HepG2 (cell line): ENCODE results near the gene ANKRD55. TPM values are rescaled to one million over a fixed set of nuclear protein-coding genes. Genes with fewer than 3 reads are reported as not detected.
"Not testable (repeated sequence)": the region's sequence is repeated elsewhere in the genome, so short reads cannot be mapped to it uniquely, and the experiment has no call there.

Source experiments
- ATAC-seq: fragments of 200-7000 bp; cut with Tn5 transposase; 3 replicates; pipeline ENCODE4 v1.9.1; 2020; ENCODE audit warnings: mild to moderate bottlenecking, moderate library complexity
- BruUV-seq: library from RNA; stranded (reverse); fragments of 400-500 nt; replicated peaks from 2 replicates; lab custom pipeline; 2021; lab: Mats Ljungman, UMichigan
- CTCF ChIA-PET: fragments of 300-600 bp; formaldehyde crosslinking; extraction: SDS; loops from one replicate; lab custom pipeline; 2021; ENCODE audit warnings: low total read pairs, inconsistent platforms, low intra/inter-chr PET ratio; lab: Yijun Ruan, JAX
- POLR2A ChIA-PET: fragments of 350-600 bp; sonication (Branson Sonifier 250); formaldehyde crosslinking; loops from one replicate; lab custom pipeline; 2020; ENCODE audit warnings: antibody characterized with exemption, inconsistent platforms; lab: Yijun Ruan, JAX
- DNase-seq: peaks from one replicate; pipeline ENCODE4 v3.0.0-alpha.2; 2015; ENCODE audit warnings: low spot score
- FAIRE-seq: peaks from 3 replicates; lab custom pipeline; 2011; peaks lifted over from hg19 to GRCh38; lab: Jason Lieb, UNC
- H2AFZ ChIP-seq: one replicate; pipeline ENCODE4 v1.6.1; 2011; ENCODE audit warnings: low read length, inconsistent platforms
- H3K27ac ChIP-seq: fragments of 300-600 bp; 3 replicates; pipeline ENCODE4 v1.8.0; 2011; ENCODE audit warnings: mixed run types, mild to moderate bottlenecking, mixed read lengths, low read length, inconsistent platforms; ENCODE audit not compliant: insufficient read depth; ENCODE audit errors: extremely low read length
- H3K27me3 ChIP-seq, 2 experiments: fragments of 200-600 bp in 1 of 2; 2 replicates in 1 of 2; 3 replicates in 1 of 2; pipeline versions ENCODE4 v1.6.0 to v1.8.0; 2011; ENCODE audit warnings: low read length in 2 of 2, mild to moderate bottlenecking in 2 of 2, moderate library complexity in 2 of 2, inconsistent platforms in 1 of 2; ENCODE audit not compliant: insufficient read depth in 2 of 2, control insufficient read depth in 1 of 2
- H3K36me3 ChIP-seq, 2 experiments: fragments of 200-600 bp in 1 of 2; replicated peaks in 1 of 2; 2 replicates in 1 of 2; 3 replicates in 1 of 2; pipeline versions ENCODE4 v1.5.1 to v1.8.0; 2011; ENCODE audit warnings: low read length in 2 of 2, inconsistent platforms in 1 of 2; ENCODE audit not compliant: insufficient read depth in 2 of 2, control insufficient read depth in 1 of 2
- H3K4me1 ChIP-seq: 2 replicates; pipeline ENCODE4 v1.5.1; 2012; ENCODE audit warnings: low read length, inconsistent platforms; ENCODE audit not compliant: insufficient read depth
- H3K4me2 ChIP-seq: 2 replicates; pipeline ENCODE4 v1.6.0; 2011; ENCODE audit warnings: low read depth, low read length, inconsistent platforms
- H3K4me3 ChIP-seq, 3 experiments: fragments of 200-600 bp in 1 of 3; sonication (generic), shearing (Covaris generic) in 1 of 3; replicated peaks in 1 of 3; 2 replicates each; pipeline ENCODE4 v1.5.1; 2011 to 2016; ENCODE audit warnings: low read length in 3 of 3, inconsistent platforms in 2 of 3, low read depth in 2 of 3, mild to moderate bottlenecking in 2 of 3, control low read depth in 1 of 3, mixed read lengths in 1 of 3; ENCODE audit not compliant: insufficient read depth in 1 of 3
- H3K79me2 ChIP-seq: one replicate; pipeline ENCODE4 v1.6.1; 2011; ENCODE audit warnings: low read length, inconsistent platforms; ENCODE audit not compliant: insufficient read depth
- H3K9ac ChIP-seq: 2 replicates; pipeline ENCODE4 v1.6.0; 2011; ENCODE audit warnings: mild to moderate bottlenecking, low read depth, low read length, inconsistent platforms; ENCODE audit not compliant: insufficient read depth
- H3K9me3 ChIP-seq: 2 replicates; pipeline ENCODE4 v1.5.1; 2012; ENCODE audit warnings: mild to moderate bottlenecking, low read length
- H4K20me1 ChIP-seq: 2 replicates; pipeline ENCODE4 v1.6.0; 2011; ENCODE audit warnings: inconsistent platforms, mild to moderate bottlenecking, low read length, moderate library complexity; ENCODE audit not compliant: insufficient read depth
- ATF7 ChIP-seq, 2 experiments: fragments of 450-650 bp in 1 of 2; sonication (generic) in 1 of 2; formaldehyde crosslinking in 1 of 2; IDR thresholded peaks; 2 replicates each; pipeline versions ENCODE4 v1.4.0 to v1.6.1; 2016 to 2020; ENCODE audit warnings: antibody characterized with exemption in 1 of 2, mild to moderate bottlenecking in 1 of 2, missing genetic modification reagents in 1 of 2
- KLF11 ChIP-seq: IDR thresholded peaks from 2 replicates; pipeline ENCODE4 v1.6.1; 2016; ENCODE audit warnings: missing compliant biosample characterization
- STAG1 ChIP-seq: sonication (generic); formaldehyde crosslinking; IDR thresholded peaks from 2 replicates; pipeline ENCODE4 v1.4.0; 2020; ENCODE audit warnings: missing genetic modification reagents
- ZNF629 ChIP-seq: sonication (generic); formaldehyde crosslinking; conservative IDR thresholded peaks from 2 replicates; pipeline ENCODE4 v1.5.0; 2020; ENCODE audit warnings: missing genetic modification reagents
- WGBS: methylation state at CpG from one replicate; pipeline ENCODE4 v1.1.6; 2017; ENCODE audit warnings: low lambda C conversion rate; 5-methylcytosine and 5-hydroxymethylcytosine counted together
- in situ Hi-C: cut with HindIII; loops from 2 replicates; pipeline ENCODE4 v1.10.0; 2017; ENCODE audit warnings: low pct_unique_long_range_greater_than_20kb; ENCODE audit not compliant: extremely low pct_ligation_motif_present
- intact Hi-C: fragments of 100-400 bp; cut with micrococcal nuclease; formaldehyde crosslinking; loops from one replicate; pipeline ENCODE4 v1.10.0; 2022; ENCODE audit not compliant: unreplicated experiment
- polyA plus RNA-seq, 8 experiments: library from polyadenylated mRNA; depleted of rRNA in 3 of 8; stranded (reverse) in 7 of 8; unstranded in 1 of 8; fragments of >200 nt; fragmentation: Illumina TruSeq in 4 of 8; extraction: Trizol in 4 of 8; gene quantifications; 2 replicates each; pipeline versions ENCODE4 v1.2.1 to v1.2.3, GENCODE V29; 2011 to 2016; ENCODE audit warnings: low read depth in 4 of 8, missing spikeins in 1 of 8, mixed read lengths in 1 of 8; ENCODE audit not compliant: insufficient read depth in 1 of 8
- total RNA-seq, 5 experiments: library from RNA; depleted of rRNA; stranded (reverse); fragments of >200 nt; fragmentation: Illumina TruSeq; extraction: Trizol; gene quantifications; 2 replicates each; pipeline ENCODE4 v1.2.3, GENCODE V29; 2016; ENCODE audit warnings: low read depth in 1 of 5

The ANKRD55 gene
- total and polyA plus RNA-seq, 2 of the 13 experiments (the other 11 are each of a cell fraction or from before 2014, with no cell fraction given) = 0.11 to 0.28 TPM

DNA sequence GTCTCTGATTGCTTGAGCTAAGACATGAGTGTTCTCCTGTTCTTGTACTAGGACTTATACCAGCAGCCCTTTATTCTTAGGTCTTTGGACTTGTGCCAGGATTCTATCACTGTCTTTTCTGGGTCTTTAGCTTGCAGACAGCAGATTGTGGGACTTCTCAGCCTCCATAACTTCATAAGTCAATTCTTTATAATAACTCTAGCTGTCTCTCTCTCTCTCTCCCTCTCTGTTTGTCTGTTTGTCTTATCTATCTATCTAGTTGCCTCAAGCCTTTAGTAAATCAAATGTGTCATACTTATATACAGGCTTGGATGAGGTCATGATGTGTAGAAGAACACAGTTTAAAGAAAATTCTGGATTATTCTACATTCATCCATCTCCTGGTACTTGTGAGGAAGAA, 11.5 kb upstream of the ANKRD55 start:
- H2AFZ ChIP-seq = no peak overlapping the region
- intact Hi-C loops = no loop called here
- no peak overlapping the region for H3K27ac ChIP-seq
- H4K20me1 ChIP-seq = no peaks in the 10 kb centered on the region
- no peak for ATAC-seq
- no peak for TF ChIP-seq KLF11
- TF ChIP-seq ZNF629 = no peak
- peak; percentile 33; the same call in 1 of the 2 replicates for TF ChIP-seq ATF7 (IDR thresholded peaks at IDR 0.05)
- TF ChIP-seq ATF7 (CRISPR knock-in tag; IDR thresholded peaks at IDR 0.05) = no peak
- TF ChIP-seq STAG1 (CRISPR knock-in tag) = no peak
- TF ChIP-seq, all 625 proteins: peak for 1
- no TSS peak for BruUV-seq
- POLR2A ChIA-PET = no interaction called here
- Histone ChIP-seq H3K27me3 (no peaks in the 10 kb centered on the region; a peak in 1 of 5 replicates), H3K9me3 (peaks cover 12% of the 10 kb centered on the region), H3K9ac (no peak overlapping the region), H3K36me3 (no peaks in the 10 kb centered on the region), H3K4me2 (no peak overlapping the region), H3K4me1 (no peaks in the 10 kb centered on the region), H3K79me2 (no peaks in the 10 kb centered on the region), H3K4me3 (no peak overlapping the region)
- FAIRE-seq (no peak), DNase-seq (no peak)
- in situ Hi-C loops = no loop called here
- CTCF ChIA-PET = no interaction called here

DNA sequence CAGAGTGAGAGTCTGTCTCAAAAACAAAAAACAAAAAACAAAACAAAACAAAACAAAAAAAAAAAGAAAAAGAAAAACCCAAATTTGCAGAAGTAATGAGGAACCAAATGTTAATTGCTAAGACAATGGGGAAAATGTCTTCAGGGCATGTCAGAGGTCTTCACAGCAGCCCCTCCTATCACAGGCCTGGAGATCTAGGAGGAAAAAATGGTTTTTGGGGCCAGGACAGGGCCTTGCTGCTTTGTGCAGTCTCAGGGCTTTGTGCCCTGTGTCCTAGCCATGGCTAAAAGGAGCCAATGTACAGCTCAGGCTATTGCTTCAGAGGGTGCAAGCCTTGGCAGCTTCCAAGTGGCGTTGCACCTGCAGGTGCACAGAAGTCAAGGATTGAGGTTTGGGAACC, 9.1 kb upstream of the ANKRD55 start:
- DNase-seq, H2AFZ ChIP-seq, H3K9me3 ChIP-seq, POLR2A ChIA-PET, CTCF ChIA-PET, intact Hi-C loops, H3K36me3 ChIP-seq, BruUV-seq, ATAC-seq, H3K79me2 ChIP-seq, H3K4me2 ChIP-seq, in situ Hi-C loops, H3K27me3 ChIP-seq, H3K4me1 ChIP-seq, FAIRE-seq, H3K27ac ChIP-seq, H4K20me1 ChIP-seq, H3K4me3 ChIP-seq, H3K9ac ChIP-seq: not testable (repeated sequence)
- 0% methylated on average over 1 of the region's 1 CpG for WGBS
